ENCODE measurements around the gene KRT77.
"Not testable (repeated sequence)": the region's sequence is repeated elsewhere in the genome, so short reads cannot be mapped to it uniquely, and the experiment has no call there.

The KRT77 gene

GRCh38 chr12:52673713-52674432, 29.5 kb downstream of the KRT77 start:
- no peak for DNase-seq

GRCh38 chr12:52673217-52673616, 30.1 kb downstream of the KRT77 start:
- DNase-seq, result no peak

DNA sequence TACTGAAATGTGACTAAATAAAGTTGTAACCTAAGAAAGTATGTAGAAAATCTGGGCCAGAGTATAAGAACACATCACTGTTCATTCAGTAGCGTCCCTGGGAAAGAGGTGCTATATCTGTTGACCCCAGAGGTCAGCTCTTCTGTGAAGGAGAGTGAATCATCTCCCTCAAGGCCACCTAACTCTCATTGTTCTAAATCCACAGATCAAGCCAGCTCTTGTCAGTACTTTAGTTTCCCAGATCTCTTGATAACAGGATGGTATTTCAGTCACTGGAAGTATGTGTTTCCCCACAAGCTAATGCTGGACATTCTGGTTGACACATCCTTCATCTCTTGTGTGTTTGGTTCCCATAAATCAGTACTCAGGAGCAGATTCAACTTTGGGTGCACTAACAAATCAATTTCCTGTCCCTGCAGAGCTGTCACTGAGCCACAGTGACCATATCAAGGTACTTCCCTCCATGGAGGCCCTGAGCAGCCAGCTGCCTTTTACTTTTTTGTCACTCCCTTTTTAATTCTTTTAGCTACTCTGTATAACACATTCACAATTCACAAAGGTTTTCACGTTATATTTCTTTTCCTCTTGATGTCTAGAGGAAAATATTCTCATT, 30.9 kb downstream of the KRT77 start:
- no peak for DNase-seq

- DNase-seq, result no peak
Measured at GRCh38 chr12:52670961-52671360, 32.4 kb downstream of the KRT77 start.

DNA sequence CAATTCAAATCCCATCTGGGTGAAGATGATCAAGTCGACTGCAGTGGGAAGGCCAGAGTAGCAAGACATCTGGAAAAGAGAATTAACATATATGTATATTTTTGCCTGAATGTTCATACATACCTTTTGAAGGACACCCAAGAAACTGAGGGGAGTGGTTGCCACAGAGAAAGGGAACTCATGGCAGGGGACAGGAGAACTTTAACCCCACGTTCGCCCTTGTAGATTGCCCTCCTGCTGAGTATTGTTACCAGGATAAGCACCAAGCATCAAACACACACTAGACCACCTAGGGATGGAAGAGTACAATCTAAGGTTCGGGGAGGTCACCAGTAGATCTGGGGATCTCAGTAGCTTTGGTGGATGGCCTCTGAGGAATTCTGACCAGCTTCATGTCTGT, 32.8 kb downstream of the KRT77 start:
- no peak for DNase-seq

DNA sequence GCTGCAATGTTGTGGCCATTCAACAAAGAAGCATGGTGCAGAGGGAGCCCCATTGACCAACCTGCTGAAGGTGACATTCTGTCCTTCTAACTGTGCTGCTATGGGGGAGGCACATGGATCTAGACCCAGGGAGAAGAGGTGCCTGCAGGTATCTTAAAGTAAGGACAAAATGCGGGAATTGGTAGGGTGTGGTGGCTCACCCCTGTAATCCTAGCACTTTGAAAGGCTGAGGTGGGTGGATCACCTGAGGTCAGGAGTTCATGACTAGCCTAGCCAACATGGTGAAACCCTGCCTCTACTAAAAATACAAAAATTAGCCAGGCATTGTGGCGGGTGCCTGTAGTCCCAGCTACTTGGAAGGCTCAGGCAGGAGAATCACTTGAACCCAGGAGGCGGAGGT, 33.4 kb downstream of the KRT77 start:
- not testable (repeated sequence) for DNase-seq

DNA sequence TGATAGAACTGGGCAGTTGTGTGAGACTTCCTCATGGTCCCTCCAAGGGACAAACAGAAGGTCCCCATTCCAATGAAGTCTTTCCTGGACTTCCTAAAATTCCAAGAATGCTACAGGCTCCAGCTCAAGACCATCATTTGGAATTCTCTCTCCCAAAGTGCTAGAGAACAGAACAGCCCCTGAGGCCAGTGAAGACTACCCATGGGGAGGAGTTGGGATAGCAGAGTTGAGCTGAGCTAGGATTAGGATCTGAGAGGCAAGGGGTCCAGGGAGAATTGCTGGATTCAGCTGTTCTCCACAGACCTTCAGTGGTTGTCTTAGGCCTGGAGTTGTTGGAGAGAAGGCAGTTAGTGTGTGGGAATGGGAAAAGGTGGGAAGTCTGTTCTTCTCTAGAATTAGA, 33.9 kb downstream of the KRT77 start:
- DNase-seq, result no peak

GRCh38 chr12:52667931-52668330, 35.4 kb downstream of the KRT77 start:
- DNase-seq, result no peak

DNA sequence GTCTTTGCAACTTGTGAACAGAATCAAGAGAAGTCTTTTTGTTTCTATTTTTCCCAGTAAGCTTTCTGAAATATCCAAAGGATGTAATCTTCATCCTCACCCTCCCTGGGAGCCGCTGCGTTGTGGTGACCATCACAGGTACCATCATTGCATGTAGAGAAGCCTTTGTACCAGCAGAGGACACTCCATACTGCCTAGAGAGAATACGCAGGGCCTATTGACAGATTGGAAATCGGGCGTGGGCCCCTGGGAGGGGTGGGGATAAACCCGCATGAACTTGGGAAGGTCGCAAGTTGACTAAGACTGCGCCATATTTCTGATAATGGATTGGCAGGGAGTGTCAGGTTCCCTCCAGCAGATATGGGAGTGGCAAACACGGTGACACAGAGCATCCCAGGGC, 35.8 kb downstream of the KRT77 start:
- no peak for DNase-seq

GRCh38 chr12:52666471-52666870, 36.9 kb downstream of the KRT77 start:
- no peak for DNase-seq

DNA sequence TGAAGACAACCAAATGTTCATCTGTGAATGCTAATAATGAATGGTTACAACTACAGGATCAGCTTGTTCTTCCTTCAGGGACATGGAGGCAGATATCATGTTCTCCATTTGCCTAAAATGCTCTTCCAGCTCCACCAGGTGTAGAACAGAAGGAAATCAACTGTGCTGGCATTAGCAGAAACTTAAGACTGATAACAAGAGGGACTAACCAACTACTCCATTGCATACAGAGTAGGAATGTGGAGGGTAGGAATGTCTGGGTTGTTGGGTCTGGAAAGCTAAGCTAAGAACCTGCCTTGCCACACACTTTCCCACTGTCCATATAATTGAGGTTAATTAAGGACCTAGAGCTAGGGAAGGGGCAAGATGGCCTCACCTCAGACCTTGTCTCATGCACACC, 39.9 kb downstream of the KRT77 start:
- no peak for DNase-seq

DNA sequence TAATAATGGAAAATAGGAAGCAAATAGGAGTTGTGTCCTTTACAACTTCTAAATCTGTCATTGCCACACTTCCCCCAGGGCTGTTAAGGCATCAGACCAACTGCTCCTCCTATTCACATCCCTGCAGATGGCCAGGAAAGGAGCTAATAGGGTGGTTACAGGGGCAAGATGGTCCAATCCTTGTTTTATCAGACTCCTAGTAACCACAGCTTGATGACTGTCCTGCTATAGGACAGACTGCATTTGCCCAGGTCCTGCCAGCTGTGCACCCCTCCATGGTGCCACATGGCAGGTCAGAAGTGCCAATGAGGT, 40.5 kb downstream of the KRT77 start:
- no peak for DNase-seq

DNA sequence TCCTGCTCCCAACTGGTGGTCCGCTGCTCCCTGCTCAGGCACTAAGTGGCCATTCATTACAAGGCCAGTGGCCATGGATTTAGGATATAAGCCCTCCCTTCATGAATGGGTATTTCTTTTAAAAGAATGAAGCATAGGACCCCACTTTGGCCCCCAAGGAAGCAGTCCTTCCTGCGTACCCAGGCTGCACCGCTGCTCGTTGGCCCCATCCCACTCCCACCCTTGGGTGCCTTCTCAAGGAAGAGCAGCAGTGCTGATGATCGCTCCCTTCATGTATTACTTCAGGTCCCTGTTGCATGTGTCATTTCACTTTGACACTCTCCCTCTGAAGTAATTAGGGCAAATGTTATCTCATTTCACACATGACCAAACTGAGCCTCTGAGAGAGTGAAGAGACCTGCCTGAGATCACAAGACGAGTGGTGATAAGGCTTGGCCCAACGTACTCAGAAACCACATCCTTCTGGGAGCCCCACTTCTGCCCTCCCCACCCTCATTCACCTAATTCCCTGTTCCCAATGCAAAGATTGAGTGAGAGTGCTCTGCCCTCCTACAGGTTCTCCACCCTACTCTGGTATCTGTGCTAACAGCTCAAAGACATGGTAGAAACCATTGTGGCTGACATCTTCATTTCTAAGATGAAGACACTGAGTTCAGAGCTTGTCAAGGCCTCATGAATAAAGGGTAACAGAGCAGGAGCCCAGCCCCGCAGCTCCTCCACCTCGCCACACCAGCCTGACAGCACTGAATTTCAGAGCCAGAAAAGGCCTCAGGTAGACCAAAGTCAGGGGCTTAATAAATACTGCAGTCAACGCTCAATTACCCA, 41.0 kb downstream of the KRT77 start:
- DNase-seq, result no peak

DNA sequence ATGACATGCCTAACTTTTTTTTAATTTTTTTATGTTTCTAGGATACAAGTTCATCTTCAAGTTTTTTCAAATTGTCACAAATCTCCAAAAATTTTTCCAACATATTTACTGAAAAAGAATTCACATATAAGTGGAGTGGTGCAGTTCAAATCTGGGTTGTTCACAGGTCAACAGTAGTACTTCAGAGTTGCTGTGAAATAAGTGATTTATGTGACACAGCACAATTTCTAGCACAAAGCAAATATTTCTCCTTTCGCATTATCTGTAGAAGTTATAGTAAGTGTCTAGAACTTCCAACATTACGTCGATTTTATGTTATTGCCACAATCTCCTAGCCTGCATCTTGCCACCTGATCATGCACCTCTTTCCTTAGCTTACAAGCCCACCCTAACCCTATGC, 41.7 kb downstream of the KRT77 start:
- DNase-seq, result no peak

GRCh38 chr12:52660934-52661499, 42.3 kb downstream of the KRT77 start:
- DNase-seq, result no peak

DNA sequence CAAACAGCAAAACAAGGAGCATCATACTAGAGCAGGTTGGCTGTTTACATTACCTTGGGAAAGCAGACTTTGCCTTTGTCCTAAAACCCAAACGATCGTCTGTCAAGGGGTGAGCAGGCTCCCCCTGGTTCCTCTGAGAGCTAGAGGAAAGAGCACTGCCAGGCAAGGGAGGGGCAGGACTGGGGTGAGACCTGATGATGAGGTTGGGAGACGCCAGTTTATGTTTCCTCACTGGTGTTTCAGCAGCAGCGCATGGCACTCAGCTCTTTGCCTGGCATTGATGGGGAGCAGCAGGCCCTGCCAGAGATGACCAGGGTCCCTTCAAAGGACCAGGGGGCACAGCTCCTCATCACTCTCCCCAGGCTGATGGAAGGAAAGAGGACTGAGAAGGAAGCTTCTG, 43.4 kb downstream of the KRT77 start:
- no peak for DNase-seq

- no peak for DNase-seq
Measured at GRCh38 chr12:52659395-52659794, 43.9 kb downstream of the KRT77 start.

- DNase-seq, result no peak
Measured at GRCh38 chr12:52658196-52658595, 45.1 kb downstream of the KRT77 start.

DNA sequence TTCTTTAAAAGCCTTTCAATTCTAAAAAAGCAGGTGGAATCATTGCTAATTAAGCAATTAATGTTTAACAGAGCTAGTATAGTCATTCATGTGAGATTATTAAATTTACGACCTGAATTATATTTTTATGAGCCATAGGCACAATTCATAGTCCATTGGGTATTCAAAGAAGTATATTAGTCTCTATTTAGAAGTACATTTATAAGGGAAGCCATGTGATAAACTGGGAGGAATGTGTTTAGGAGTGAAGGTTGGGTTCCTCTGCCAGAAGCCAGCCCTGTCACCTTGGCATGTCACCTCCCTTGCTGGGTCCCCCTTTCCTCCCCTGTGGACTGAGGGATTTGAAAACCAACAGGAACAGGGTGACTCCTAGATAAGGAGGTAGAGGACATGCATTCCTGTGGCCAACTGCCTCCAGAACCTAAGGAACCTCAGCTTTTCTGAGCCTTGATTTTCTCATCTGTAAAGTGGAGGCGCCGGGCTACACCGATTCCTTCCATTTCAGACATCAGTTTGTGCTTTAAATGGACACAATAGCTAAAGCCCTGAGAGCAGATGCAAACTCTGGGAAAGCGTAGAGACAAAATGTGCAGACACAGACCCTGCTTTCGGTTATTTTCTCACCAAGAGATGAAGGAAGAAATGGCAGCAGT, 45.9 kb downstream of the KRT77 start:
- no peak for DNase-seq

- DNase-seq, result no peak
Measured at GRCh38 chr12:52656616-52657015, 46.7 kb downstream of the KRT77 start.

- DNase-seq, result no peak
Measured at GRCh38 chr12:52655720-52656124, 47.6 kb downstream of the KRT77 start.

- no peak for DNase-seq
Measured at GRCh38 chr12:52655251-52655650, 48.1 kb downstream of the KRT77 start.

DNA sequence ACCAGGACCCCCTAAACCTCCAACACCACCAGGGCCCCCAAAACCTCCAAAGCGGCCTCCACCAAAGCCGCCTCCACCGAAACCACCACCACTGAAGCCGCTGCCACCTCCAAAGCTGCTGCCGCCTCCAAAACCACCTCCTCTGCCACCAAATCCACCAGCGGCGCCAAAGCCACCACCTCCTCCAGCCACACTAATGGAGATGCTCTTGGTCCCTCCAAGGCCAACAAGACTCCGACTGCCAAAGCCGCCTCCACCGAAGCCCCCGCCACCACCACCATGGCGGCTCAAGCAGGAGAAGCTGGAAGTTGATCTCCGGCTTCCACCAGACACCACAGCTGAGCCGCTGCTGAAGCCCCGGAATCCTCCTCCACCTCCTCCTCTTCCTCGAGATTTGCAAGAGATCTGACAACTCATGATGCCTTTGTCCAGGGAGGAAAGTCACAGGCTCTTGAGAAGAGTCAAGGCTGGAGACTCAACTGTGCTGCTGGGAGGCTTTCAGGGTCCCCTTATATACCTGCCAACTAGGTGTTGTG, 51.5 kb downstream of the KRT77 start, which contains the start of gene KRT2:
TSS of gene KRT2 (minus strand) at position 486 of the 536 bp plus-strand sequence. CDS start at position 417, 69 bp downstream.
- DNase-seq, result no peak

Measured in NCI-H774 (cell line).